CD4-positive, alpha-beta memory T cell (primary cell): ENCODE data around the gene HDAC10. TPM values are rescaled to one million over a fixed set of nuclear protein-coding genes. Genes with fewer than 3 reads are reported as not detected.

Source experiments
- CTCF ChIA-PET: fragments of 350-600 bp; sonication (Branson Sonifier 250); formaldehyde crosslinking; loops from one replicate; lab custom pipeline; 2021; ENCODE audit warnings: inconsistent platforms; ENCODE audit not compliant: partially characterized antibody; lab: Charles Lee
- POLR2A ChIA-PET: fragments of 350-600 bp; sonication (Branson Sonifier 250); formaldehyde crosslinking; loops from one replicate; lab custom pipeline; 2021; ENCODE audit not compliant: partially characterized antibody; lab: Charles Lee
- DNase-seq, 5 donors: peaks; one replicate each; pipeline versions ENCODE4 v3.0.0 to v3.0.0-alpha.2; 2020 to 2022; ENCODE audit warnings: mixed read lengths in 1 of 5
- H3K27ac ChIP-seq: one replicate; pipeline ENCODE4 v1.7.0; 2013; ENCODE audit warnings: low read depth, low read length
- H3K27me3 ChIP-seq: 2 replicates; pipeline ENCODE4 v1.7.0; 2013; ENCODE audit warnings: mild to moderate bottlenecking, low read length, moderate library complexity; ENCODE audit not compliant: insufficient read depth
- H3K36me3 ChIP-seq: 2 replicates; pipeline ENCODE4 v1.7.0; 2013; ENCODE audit warnings: mild to moderate bottlenecking, low read length, moderate library complexity; ENCODE audit not compliant: insufficient read depth
- H3K4me1 ChIP-seq: 2 replicates; pipeline ENCODE4 v1.7.0; 2013; ENCODE audit warnings: mild to moderate bottlenecking, low read length, moderate library complexity; ENCODE audit not compliant: insufficient read depth
- H3K4me3 ChIP-seq, 2 donors: one replicate each; pipeline ENCODE4 v1.7.0; 2013; ENCODE audit warnings: low read length in 2 of 2, mild to moderate bottlenecking in 1 of 2
- H3K9me3 ChIP-seq, 2 donors: one replicate each; pipeline ENCODE4 v1.7.0; 2013; ENCODE audit warnings: low read length in 2 of 2, control low read depth in 1 of 2; ENCODE audit not compliant: control insufficient read depth in 1 of 2
- H3K27ac Mint-ChIP-seq, 7 donors: one replicate each; pipeline ENCODE4 v1.8.0; 2020 to 2021; ENCODE audit warnings: mixed read lengths in 7 of 7, mild to moderate bottlenecking in 6 of 7, inconsistent platforms in 3 of 7, moderate library complexity in 3 of 7
- H3K27me3 Mint-ChIP-seq, 2 donors: one replicate each; pipeline ENCODE4 v1.8.0; 2020 to 2021; ENCODE audit warnings: mixed read lengths in 2 of 2
- H3K36me3 Mint-ChIP-seq, 2 donors: one replicate each; pipeline ENCODE4 v1.8.0; 2020 to 2021; ENCODE audit warnings: mixed read lengths in 2 of 2, inconsistent platforms in 1 of 2, mild to moderate bottlenecking in 1 of 2
- H3K4me1 Mint-ChIP-seq, 4 donors: one replicate each; pipeline ENCODE4 v1.8.0; 2020 to 2021; ENCODE audit warnings: mixed read lengths in 4 of 4, mild to moderate bottlenecking in 1 of 4
- H3K4me3 Mint-ChIP-seq, 8 donors: one replicate each; pipeline ENCODE4 v1.8.0; 2020 to 2021; ENCODE audit warnings: mixed read lengths in 8 of 8, mild to moderate bottlenecking in 7 of 8, moderate library complexity in 6 of 8, inconsistent platforms in 3 of 8
- H3K9me3 Mint-ChIP-seq, 8 donors: one replicate each; pipeline ENCODE4 v1.8.0; 2020 to 2021; ENCODE audit warnings: mixed read lengths in 8 of 8, mild to moderate bottlenecking in 5 of 8, inconsistent platforms in 3 of 8, moderate library complexity in 1 of 8
- intact Hi-C: fragments of 100-400 bp; cut with micrococcal nuclease; formaldehyde crosslinking; loops from one replicate; pipeline ENCODE4 v1.15.1; 2023
- polyA plus RNA-seq, 2 donors: library from polyadenylated mRNA; unstranded; fragments of 300-500 nt; fragmentation: Illumina TruSeq; gene quantifications; one replicate each; pipeline ENCODE4 v1.2.3, GENCODE V29; 2021
- total RNA-seq, 2 experiments: library from RNA; stranded (reverse); gene quantifications; one replicate each; pipeline ENCODE4 v1.2.3, GENCODE V29; 2021

Gene HDAC10
- total and polyA plus RNA-seq, 4 experiments from 2014 or later, result 3.8 to 151 (median 73.7) TPM

- no peaks in the 10 kb centered on the region for H3K27me3 ChIP-seq
- no peak overlapping the region for H3K27ac Mint-ChIP-seq
These were observed 11.4 kb upstream of the HDAC10 start for GRCh38 chr22:50262460-50262911.

GRCh38 chr22:50261615-50262459, 10.8 kb upstream of the HDAC10 start, which contains the start of gene MAPK12:
MAPK12 (minus strand) TSS chr22:50261683; CDS start chr22:50261509, 174 bp downstream.
- ChIA-PET CTCF (interaction anchor here (1.1 kb wide), 1 partner anchor 236 kb away, joined by 4 read pairs; no protein-coding TSS in a partner anchor), POLR2A (interaction anchor here (1.4 kb wide), 1 partner anchor 10 kb away, joined by 3 read pairs; no protein-coding TSS in a partner anchor)
- peaks cover 10 to 22% of the 10 kb centered on the region in 2 donors for H3K27me3 Mint-ChIP-seq

More at GRCh38 chr22:50262460-50262911, 11.4 kb upstream of the HDAC10 start:
- POLR2A ChIA-PET, result interaction anchor here (1.4 kb wide), 1 partner anchor 11 kb away, joined by 3 read pairs; no protein-coding TSS in a partner anchor
- no peak for DNase-seq
- Histone ChIP-seq H3K27ac (no peak overlapping the region), H3K4me3 (no peak overlapping the region), H3K9me3 (no peaks in the 10 kb centered on the region), H3K36me3 (no peaks in the 10 kb centered on the region), H3K4me1 (peaks cover 4% of the 10 kb centered on the region)
- peaks cover 0 to 7% (median 6%) of the 10 kb centered on the region in 4 donors for H3K4me1 Mint-ChIP-seq
- H3K36me3 Mint-ChIP-seq, result no peaks in the 10 kb centered on the region
- intact Hi-C loops, result no loop called here
- peak overlapping the region in 6 of 8 donors; percentile 15 to 66 (median 53) for H3K4me3 Mint-ChIP-seq
- CTCF ChIA-PET, result interaction anchor here (1.1 kb wide), 1 partner anchor 236 kb away, joined by 4 read pairs; no protein-coding TSS in a partner anchor
- peaks cover 10 to 20% of the 10 kb centered on the region in 2 donors for H3K27me3 Mint-ChIP-seq
- H3K9me3 Mint-ChIP-seq, result no peaks in the 10 kb centered on the region

GRCh38 chr22:50260801-50261614, 9.9 kb upstream of the HDAC10 start:
- no peaks in the 10 kb centered on the region for H3K9me3 ChIP-seq
- H3K27ac ChIP-seq, result no peak overlapping the region
- Mint-ChIP-seq H3K27ac (no peak overlapping the region), H3K36me3 (no peaks in the 10 kb centered on the region), H3K4me1 (peaks cover 0 to 7% (median 6%) of the 10 kb centered on the region in 4 donors), H3K4me3 (no peak overlapping the region), H3K9me3 (no peaks in the 10 kb centered on the region), H3K27me3 (peaks cover 10 to 22% of the 10 kb centered on the region in 2 donors)
- peaks cover 4% of the 10 kb centered on the region for H3K4me1 ChIP-seq
- no peaks in the 10 kb centered on the region for H3K27me3 ChIP-seq
- no peaks in the 10 kb centered on the region for H3K36me3 ChIP-seq
- H3K4me3 ChIP-seq, result no peak overlapping the region
- no peak for DNase-seq
- ChIA-PET POLR2A (no interaction called here), CTCF (interaction anchor here (0.6 kb wide), 1 partner anchor 133 kb away, joined by 5 read pairs; no protein-coding TSS in a partner anchor)
- intact Hi-C loops, result no loop called here

More at GRCh38 chr22:50261615-50262459, 10.8 kb upstream of the HDAC10 start, which contains the start of gene MAPK12:
- H3K9me3 ChIP-seq, result no peaks in the 10 kb centered on the region
- no peaks in the 10 kb centered on the region for H3K27me3 ChIP-seq
- Mint-ChIP-seq H3K27ac (no peak within 1 kb of the TSS), H3K4me1 (peaks cover 0 to 7% (median 6%) of the 10 kb centered on the region in 4 donors), H3K4me3 (peak within 1 kb of the TSS in 6 of 8 donors; percentile 33 to 66 (median 53)), H3K9me3 (no peaks in the 10 kb centered on the region), H3K36me3 (no peaks in the 10 kb centered on the region)
- no peaks in the 10 kb centered on the region for H3K36me3 ChIP-seq
- intact Hi-C loops, result no loop called here
- no peak within 1 kb of the TSS for H3K27ac ChIP-seq
- H3K4me3 ChIP-seq, result no peak within 1 kb of the TSS
- no peak for DNase-seq
- H3K4me1 ChIP-seq, result peaks cover 4% of the 10 kb centered on the region

- Mint-ChIP-seq H3K9me3 (no peaks in the 10 kb centered on the region), H3K27ac (no peak overlapping the region), H3K4me1 (peaks cover 0 to 7% (median 6%) of the 10 kb centered on the region in 4 donors), H3K27me3 (peaks cover 10 to 24% of the 10 kb centered on the region in 2 donors), H3K4me3 (no peak overlapping the region), H3K36me3 (no peaks in the 10 kb centered on the region)
- DNase-seq, result no peak
- Histone ChIP-seq H3K4me3 (no peak overlapping the region), H3K27ac (no peak overlapping the region), H3K27me3 (no peaks in the 10 kb centered on the region), H3K4me1 (peaks cover 4% of the 10 kb centered on the region), H3K36me3 (no peaks in the 10 kb centered on the region), H3K9me3 (no peaks in the 10 kb centered on the region)
- POLR2A ChIA-PET, result no interaction called here
- intact Hi-C loops, result no loop called here
- CTCF ChIA-PET, result interaction anchor here (0.6 kb wide), 1 partner anchor 134 kb away, joined by 5 read pairs; no protein-coding TSS in a partner anchor
These were observed 9.4 kb upstream of the HDAC10 start for GRCh38 chr22:50260434-50260800.

GRCh38 chr22:50259302-50259701, 8.2 kb upstream of the HDAC10 start:
- intact Hi-C loops, result loop anchor here (10.0 kb wide), 1 partner anchor 215 kb away; the partner anchor contains the start of gene SBF1
- no peak overlapping the region for H3K27ac ChIP-seq
- peaks cover 4% of the 10 kb centered on the region for H3K4me1 ChIP-seq
- no peak for DNase-seq
- H3K4me3 Mint-ChIP-seq, result no peak overlapping the region
- no peaks in the 10 kb centered on the region for H3K27me3 ChIP-seq
- ChIA-PET CTCF (no interaction called here), POLR2A (no interaction called here)
- no peaks in the 10 kb centered on the region for H3K9me3 ChIP-seq
- H3K4me1 Mint-ChIP-seq, result peaks cover 0 to 7% (median 6%) of the 10 kb centered on the region in 4 donors
- no peak overlapping the region for H3K4me3 ChIP-seq
- no peaks in the 10 kb centered on the region for H3K36me3 ChIP-seq
- H3K27ac Mint-ChIP-seq, result no peak overlapping the region
- no peaks in the 10 kb centered on the region for H3K9me3 Mint-ChIP-seq
- H3K36me3 Mint-ChIP-seq, result no peaks in the 10 kb centered on the region
- H3K27me3 Mint-ChIP-seq, result peaks cover 11 to 21% of the 10 kb centered on the region in 2 donors

- H3K9me3 ChIP-seq, result no peaks in the 10 kb centered on the region
- no peak overlapping the region for H3K4me3 Mint-ChIP-seq
- DNase-seq, result no peak
- intact Hi-C loops, result loop anchor here (10.0 kb wide), 1 partner anchor 216 kb away; the partner anchor contains the start of gene SBF1
- no peaks in the 10 kb centered on the region for H3K9me3 Mint-ChIP-seq
- peaks cover 0 to 7% (median 6%) of the 10 kb centered on the region in 4 donors for H3K4me1 Mint-ChIP-seq
- POLR2A ChIA-PET, result no interaction called here
- peaks cover 4% of the 10 kb centered on the region for H3K4me1 ChIP-seq
- no peak overlapping the region for H3K27ac Mint-ChIP-seq
- CTCF ChIA-PET, result no interaction called here
- no peaks in the 10 kb centered on the region for H3K36me3 ChIP-seq
- no peaks in the 10 kb centered on the region for H3K36me3 Mint-ChIP-seq
- no peaks in the 10 kb centered on the region for H3K27me3 ChIP-seq
- H3K4me3 ChIP-seq, result no peak overlapping the region
- H3K27ac ChIP-seq, result no peak overlapping the region
- H3K27me3 Mint-ChIP-seq, result peaks cover 11 to 21% of the 10 kb centered on the region in 2 donors
These were observed 7.6 kb upstream of the HDAC10 start for GRCh38 chr22:50258361-50259292.
